K562 (cell line): ENCODE measurements around the gene HEBP2. TPM values are rescaled to one million over a fixed set of nuclear protein-coding genes. Genes with fewer than 3 reads are reported as not detected.

Source experiments
- ATAC-seq: fragments of 200-7000 bp; cut with Tn5 transposase; 3 replicates; pipeline ENCODE4 v1.9.1; 2020; ENCODE audit warnings: moderate library complexity
- BruUV-seq: library from RNA; stranded (reverse); fragments of 400-500 nt; replicated peaks from 2 replicates; lab custom pipeline; 2021; lab: Mats Ljungman, UMichigan
- CTCF ChIA-PET: fragments of 300-600 bp; formaldehyde crosslinking; extraction: SDS; loops from one replicate; lab custom pipeline; 2021; ENCODE audit warnings: low intra/inter-chr PET ratio; lab: Yijun Ruan, JAX
- POLR2A ChIA-PET: fragments of 300-600, 350-650 bp; sonication (Branson Sonifier 250); formaldehyde crosslinking; extraction: SDS; loops from one replicate; lab custom pipeline; 2021; ENCODE audit warnings: antibody characterized with exemption, inconsistent platforms; lab: Yijun Ruan, JAX
- DNase-seq, 4 experiments: peaks; one replicate each; pipeline versions ENCODE4 v3.0.0 to v3.0.0-alpha.2; 2011 to 2018; ENCODE audit warnings: low spot score in 3 of 4, mixed read lengths in 3 of 4; ENCODE audit errors: extremely low read depth in 1 of 4
- FAIRE-seq: peaks from 2 replicates; lab custom pipeline; 2011; peaks lifted over from hg19 to GRCh38; lab: Jason Lieb, UNC
- H2AFZ ChIP-seq: 2 replicates; pipeline ENCODE4 v1.6.0; 2011; ENCODE audit warnings: low read depth, low read length, control low read depth, inconsistent platforms
- H3K27ac ChIP-seq: fragments of 200-600 bp; 3 replicates; pipeline ENCODE4 v1.8.0; 2011; ENCODE audit warnings: low read depth, mild to moderate bottlenecking, control low read depth, inconsistent platforms, low read length, moderate library complexity, mixed read lengths; ENCODE audit errors: extremely low read depth
- H3K27me3 ChIP-seq, 2 experiments: fragments of 300-600 bp in 1 of 2; 2 replicates in 1 of 2; 3 replicates in 1 of 2; pipeline versions ENCODE4 v1.6.0 to v1.8.0; 2011; ENCODE audit warnings: inconsistent platforms in 2 of 2, low read length in 2 of 2, mild to moderate bottlenecking in 1 of 2, mixed read lengths in 1 of 2, moderate library complexity in 1 of 2; ENCODE audit not compliant: control insufficient read depth in 2 of 2, insufficient read depth in 2 of 2
- H3K36me3 ChIP-seq: fragments of 300-600 bp; 3 replicates; pipeline ENCODE4 v1.8.0; 2011; ENCODE audit warnings: mild to moderate bottlenecking, low read length, inconsistent platforms; ENCODE audit not compliant: control insufficient read depth, insufficient read depth
- H3K4me1 ChIP-seq, 2 experiments: fragments of 200-600 bp in 1 of 2; replicated peaks in 1 of 2; 2 replicates in 1 of 2; 3 replicates in 1 of 2; pipeline versions ENCODE4 v1.5.1 to v1.8.0; 2011; ENCODE audit warnings: inconsistent platforms in 2 of 2, low read length in 2 of 2, mild to moderate bottlenecking in 1 of 2, mixed read lengths in 1 of 2, moderate library complexity in 1 of 2; ENCODE audit not compliant: control insufficient read depth in 2 of 2, insufficient read depth in 2 of 2
- H3K4me2 ChIP-seq: 2 replicates; pipeline ENCODE4 v1.6.1; 2011; ENCODE audit warnings: low read length, control low read depth, inconsistent platforms, mixed read lengths; ENCODE audit not compliant: insufficient read depth
- H3K4me3 ChIP-seq: fragments of 200-600 bp; sonication (generic), shearing (Covaris generic); 2 replicates; pipeline ENCODE4 v1.5.1; 2016; ENCODE audit warnings: control low read depth, inconsistent platforms
- H3K79me2 ChIP-seq: fragments of 200-600 bp; 3 replicates; pipeline ENCODE4 v1.8.0; 2011; ENCODE audit warnings: low read length, inconsistent platforms; ENCODE audit not compliant: control insufficient read depth, insufficient read depth
- H3K9ac ChIP-seq, 2 experiments: 2 replicates each; pipeline versions ENCODE4 v1.6.0 to v1.6.1; 2011; ENCODE audit warnings: low read depth in 2 of 2, low read length in 2 of 2, control low read depth in 1 of 2, inconsistent platforms in 1 of 2, mild to moderate bottlenecking in 1 of 2, mixed read lengths in 1 of 2; ENCODE audit not compliant: insufficient read depth in 1 of 2
- H3K9me1 ChIP-seq: one replicate; pipeline ENCODE4 v1.6.0; 2011; ENCODE audit warnings: inconsistent platforms, mild to moderate bottlenecking, low read length, moderate library complexity; ENCODE audit not compliant: control insufficient read depth, insufficient read depth
- H3K9me3 ChIP-seq: replicated peaks from 2 replicates; pipeline ENCODE4 v1.5.1; 2011; ENCODE audit warnings: low read depth, low read length, inconsistent platforms; ENCODE audit not compliant: control insufficient read depth, insufficient read depth
- H4K20me1 ChIP-seq: replicated peaks from 2 replicates; pipeline ENCODE4 v1.6.1; 2011; ENCODE audit warnings: low read length, inconsistent platforms, mixed read lengths; ENCODE audit not compliant: control insufficient read depth, insufficient read depth
- ERF ChIP-seq: fragments of 450-650 bp; formaldehyde crosslinking; IDR thresholded peaks from 2 replicates; pipeline ENCODE4 v1.4.0; 2020; ENCODE audit warnings: mild to moderate bottlenecking, mixed read lengths
- MEF2A ChIP-seq: IDR thresholded peaks from 2 replicates; pipeline ENCODE4 v1.6.1; 2011; ENCODE audit warnings: low read depth, mild to moderate bottlenecking, low read length, moderate library complexity; ENCODE audit not compliant: control insufficient read depth
- ZC3H11A ChIP-seq: IDR thresholded peaks from 2 replicates; pipeline ENCODE4 v1.6.1; 2012; ENCODE audit warnings: low read depth, low read length, improper control_type of control experiment
- ZNF124 ChIP-seq: sonication (generic); formaldehyde crosslinking; IDR thresholded peaks from 2 replicates; pipeline ENCODE4 v1.8.1; 2022; ENCODE audit warnings: missing genetic modification reagents
- WGBS: fragments of 100-300 bp; shearing (Covaris generic); methylation state at CpG from one replicate; pipeline ENCODE4 v1.1.6; 2016; ENCODE audit warnings: low coverage, mixed read lengths; ENCODE audit not compliant: insufficient coverage; ENCODE audit errors: missing lambda C conversion rate; 5-methylcytosine and 5-hydroxymethylcytosine counted together
- in situ Hi-C: fragments of 300-500 bp; cut with MboI; formaldehyde crosslinking; loops from 4 replicates; pipeline ENCODE4 v1.15.0; 2018; ENCODE audit warnings: inconsistent platforms, mixed read lengths
- intact Hi-C: fragments of 100-400 bp; cut with micrococcal nuclease; formaldehyde crosslinking; loops from 2 replicates; pipeline ENCODE4 v1.14.2; 2022
- polyA plus RNA-seq, 8 experiments: library from polyadenylated mRNA; depleted of rRNA in 4 of 8; stranded (reverse) in 5 of 8; unstranded in 3 of 8; fragments of >200 nt; fragmentation: Nextera tagmentation in 2 of 8; fragmentation: Illumina TruSeq in 1 of 8; extraction: Ambion mirVana in 2 of 8; extraction: Trizol in 1 of 8; gene quantifications; 2 replicates each; pipeline versions ENCODE4 v1.2.1 to v1.2.3, GENCODE V29; 2011 to 2014; ENCODE audit warnings: inconsistent platforms in 1 of 8, missing spikeins in 1 of 8
- total RNA-seq, 7 experiments: library from RNA; depleted of rRNA in 6 of 7; stranded (reverse); fragments of >200 nt in 6 of 7; fragmentation: Illumina TruSeq in 2 of 7; extraction: Trizol in 2 of 7; gene quantifications; 2 replicates each; pipeline versions ENCODE4 v1.2.1 to v1.2.3, GENCODE V29; 2011 to 2021; ENCODE audit warnings: low replicate concordance in 1 of 7

Gene HEBP2
- total and polyA plus RNA-seq, 9 of the 15 experiments (the other 6 are each of a cell fraction or from before 2014, with no cell fraction given), result 8.5 to 63.7 (median 36.9) TPM

- DNase-seq (no peak), FAIRE-seq (no peak), ATAC-seq (no peak)
- intact Hi-C loops (loop anchor here (5.0 kb wide), 2 partner anchors 115 to 400 kb away; no protein-coding TSS in a partner anchor), in situ Hi-C loops (no loop called here)
- H3K9me1 ChIP-seq, result no peaks in the 10 kb centered on the region
- H3K27me3 ChIP-seq, result no peaks in the 10 kb centered on the region
- H3K4me3 ChIP-seq, result no peak overlapping the region
- H3K79me2 ChIP-seq, result peaks cover 11% of the 10 kb centered on the region; the same call in 2 of the 3 replicates
- H3K27ac ChIP-seq, result no peak overlapping the region
- H2AFZ ChIP-seq, result peak overlapping the region; percentile 55; the same call in 1 of the 2 replicates
- H3K4me1 ChIP-seq, result peaks cover 10 to 23% of the 10 kb centered on the region in 2 experiments
- TF ChIP-seq MEF2A (no peak), ZNF124 (CRISPR knock-in tag) (0 out of 2 replicates have a peak, but pooled peaks have one; percentile 29)
- H4K20me1 ChIP-seq, result no peaks in the 10 kb centered on the region
- no peak overlapping the region for H3K9ac ChIP-seq
- WGBS, result 74% methylated on average over 12 of the region's 14 CpGs
- CTCF ChIA-PET, result no interaction called here
- POLR2A ChIA-PET, result interaction anchor here (0.5 to 1.4 kb wide), 3 partner anchors 17 to 972 kb away, joined by 3 to 8 read pairs (median 3); partner anchors contain the start of gene CITED2
- peaks cover 16% of the 10 kb centered on the region; the same call in 2 of the 3 replicates for H3K36me3 ChIP-seq
- no TSS peak for BruUV-seq
- H3K9me3 ChIP-seq, result no peaks in the 10 kb centered on the region
- H3K4me2 ChIP-seq, result no peak overlapping the region
Measured at GRCh38 chr6:138401960-138402837, 1.8 kb upstream of the HEBP2 start.

GRCh38 chr6:138402838-138403187, 1.2 kb upstream of the HEBP2 start:
- TF ChIP-seq ERF (no peak), ZC3H11A (peak; percentile 79; the same call in 1 of the 2 replicates)
- POLR2A ChIA-PET, result interaction anchor here (0.8 to 1.4 kb wide), 2 partner anchors 17 to 101 kb away, joined by 3 to 8 read pairs; no protein-coding TSS in a partner anchor
- WGBS, result 96% methylated on average over 7 of the region's 8 CpGs
- H3K4me1 ChIP-seq, result peaks cover 10 to 23% of the 10 kb centered on the region in 2 experiments
- no peaks in the 10 kb centered on the region for H3K27me3 ChIP-seq
- peaks cover 22% of the 10 kb centered on the region for H3K36me3 ChIP-seq
- H3K79me2 ChIP-seq, result peaks cover 11% of the 10 kb centered on the region; the same call in 2 of the 3 replicates
- H3K9ac ChIP-seq, result peak overlapping the region in 1 of 2 experiments; percentile 96; a peak in 1 of 4 replicates
- no peaks in the 10 kb centered on the region for H3K9me1 ChIP-seq
- DNase-seq (no peak), ATAC-seq (no peak), FAIRE-seq (no peak)
- H3K4me2 ChIP-seq, result peak overlapping the region; percentile 92
- no peak overlapping the region for H3K4me3 ChIP-seq
- BruUV-seq, result no TSS peak
- in situ Hi-C loops (no loop called here), intact Hi-C loops (loop anchor here (5.0 kb wide), 2 partner anchors 116 to 401 kb away; no protein-coding TSS in a partner anchor)
- CTCF ChIA-PET, result no interaction called here
- H3K9me3 ChIP-seq, result no peaks in the 10 kb centered on the region
- H2AFZ ChIP-seq, result peak overlapping the region; percentile 99
- no peak overlapping the region for H3K27ac ChIP-seq
- no peaks in the 10 kb centered on the region for H4K20me1 ChIP-seq
